HFFc6 (cell line): ENCODE results near the gene UGT2A2. TPM values are rescaled to one million over a fixed set of nuclear protein-coding genes. Genes with fewer than 3 reads are reported as not detected.

Experiments
- DNase-seq: peaks from one replicate; pipeline ENCODE4 v3.0.0-alpha.2; 2018
- H3K27ac Mint-ChIP-seq: 2 replicates; pipeline ENCODE4 v1.8.0; 2020; ENCODE audit warnings: mild to moderate bottlenecking, mixed read lengths
- H3K27me3 Mint-ChIP-seq: 2 replicates; pipeline ENCODE4 v1.8.0; 2021; ENCODE audit warnings: mild to moderate bottlenecking, moderate library complexity, mixed read lengths; ENCODE audit not compliant: insufficient read depth
- H3K36me3 Mint-ChIP-seq: 2 replicates; pipeline ENCODE4 v1.8.0; 2021; ENCODE audit warnings: low read depth, mixed read lengths
- H3K4me1 Mint-ChIP-seq: 2 replicates; pipeline ENCODE4 v1.8.0; 2020; ENCODE audit warnings: low read depth, mixed read lengths
- H3K4me3 Mint-ChIP-seq: 2 replicates; pipeline ENCODE4 v1.8.0; 2020; ENCODE audit warnings: mild to moderate bottlenecking, moderate library complexity, mixed read lengths
- H3K9me3 Mint-ChIP-seq: 2 replicates; pipeline ENCODE4 v1.8.0; 2020; ENCODE audit warnings: mild to moderate bottlenecking, mixed read lengths
- total RNA-seq, 6 experiments: library from RNA; stranded (reverse); fragmentation: NEBNext Ultra II Directional; extraction: Animal tissue kit (Norgen Biotek cat#: 25700); gene quantifications; 2 replicates in 1 of 6; 3 replicates in 5 of 6; pipeline ENCODE4 v1.2.3, GENCODE V29; 2021
- TF ChIP-seq, protein P1 (sequence below): fragments of 200-600 bp; sonication (generic); IDR thresholded peaks from 2 replicates; pipeline ENCODE4 v1.5.0; 2021; ENCODE audit warnings: antibody characterized with exemption, mild to moderate bottlenecking

Gene UGT2A2
- total RNA-seq, 6 experiments from 2014 or later, result not detected

DNA sequence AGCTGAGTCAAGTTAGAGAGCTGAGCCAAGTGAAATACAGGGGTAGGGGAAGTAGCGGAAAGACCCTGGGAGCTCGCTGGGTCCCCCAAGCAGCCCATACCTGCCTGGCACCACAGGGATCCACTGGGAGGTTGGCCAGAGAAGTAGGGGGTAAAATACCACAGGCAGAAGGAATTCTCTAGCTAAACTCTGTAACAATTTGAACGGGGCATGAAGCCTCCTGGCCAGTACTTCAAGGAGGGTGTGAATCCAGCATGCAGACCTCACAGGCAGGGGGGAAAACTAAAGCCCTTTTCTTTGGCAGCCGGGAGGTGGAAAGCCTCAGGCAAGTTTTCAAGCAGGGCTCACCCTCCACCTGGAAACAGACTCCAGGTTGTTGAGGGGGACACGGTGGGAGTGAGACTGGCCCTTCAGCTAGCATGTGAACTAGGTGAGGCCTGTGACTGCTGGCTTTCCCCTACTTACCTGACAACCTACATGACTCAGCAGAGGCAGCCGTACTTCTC is 17.3 kb upstream of the UGT2A2 start:
- Mint-ChIP-seq H3K9me3 (peaks cover 49% of the 10 kb centered on the region), H3K27ac (no peak overlapping the region), H3K4me1 (no peaks in the 10 kb centered on the region), H3K4me3 (no peak overlapping the region), H3K36me3 (no peaks in the 10 kb centered on the region), H3K27me3 (no peaks in the 10 kb centered on the region)
- DNase-seq, result no peak
- TF ChIP-seq, protein P1, sequence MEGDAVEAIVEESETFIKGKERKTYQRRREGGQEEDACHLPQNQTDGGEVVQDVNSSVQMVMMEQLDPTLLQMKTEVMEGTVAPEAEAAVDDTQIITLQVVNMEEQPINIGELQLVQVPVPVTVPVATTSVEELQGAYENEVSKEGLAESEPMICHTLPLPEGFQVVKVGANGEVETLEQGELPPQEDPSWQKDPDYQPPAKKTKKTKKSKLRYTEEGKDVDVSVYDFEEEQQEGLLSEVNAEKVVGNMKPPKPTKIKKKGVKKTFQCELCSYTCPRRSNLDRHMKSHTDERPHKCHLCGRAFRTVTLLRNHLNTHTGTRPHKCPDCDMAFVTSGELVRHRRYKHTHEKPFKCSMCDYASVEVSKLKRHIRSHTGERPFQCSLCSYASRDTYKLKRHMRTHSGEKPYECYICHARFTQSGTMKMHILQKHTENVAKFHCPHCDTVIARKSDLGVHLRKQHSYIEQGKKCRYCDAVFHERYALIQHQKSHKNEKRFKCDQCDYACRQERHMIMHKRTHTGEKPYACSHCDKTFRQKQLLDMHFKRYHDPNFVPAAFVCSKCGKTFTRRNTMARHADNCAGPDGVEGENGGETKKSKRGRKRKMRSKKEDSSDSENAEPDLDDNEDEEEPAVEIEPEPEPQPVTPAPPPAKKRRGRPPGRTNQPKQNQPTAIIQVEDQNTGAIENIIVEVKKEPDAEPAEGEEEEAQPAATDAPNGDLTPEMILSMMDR, result no peak

DNA sequence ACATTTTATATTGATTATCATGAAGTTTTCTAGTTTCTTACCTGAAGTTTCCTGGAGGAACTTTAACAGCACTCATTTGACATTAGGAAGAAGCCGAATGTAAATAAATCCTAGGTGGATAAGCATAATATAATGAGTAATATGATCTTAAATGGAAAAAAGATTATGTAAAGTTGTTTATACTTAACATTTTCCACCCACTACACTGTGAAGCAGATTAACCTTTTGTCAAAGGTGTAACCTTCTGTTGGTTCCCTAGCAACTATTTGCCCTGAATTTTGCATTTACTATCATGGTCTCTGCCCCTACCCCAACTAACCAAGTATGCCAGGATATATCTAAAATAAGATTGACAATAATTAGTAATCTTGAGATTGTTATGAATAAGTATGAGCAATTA is 13.7 kb upstream of the UGT2A2 start, which contains the start of gene UGT2A1:
UGT2A1 (minus strand) TSS at position 101 of the 400 bp plus-strand sequence. CDS start 5,603 bp downstream, outside the sequence.
- no peak within 1 kb of the TSS for H3K4me3 Mint-ChIP-seq
- no peaks in the 10 kb centered on the region for H3K36me3 Mint-ChIP-seq
- no peaks in the 10 kb centered on the region for H3K27me3 Mint-ChIP-seq
- no peaks in the 10 kb centered on the region for H3K4me1 Mint-ChIP-seq
- TF ChIP-seq, protein P1, result no peak
- DNase-seq, result no peak
- H3K9me3 Mint-ChIP-seq, result peaks cover 32% of the 10 kb centered on the region
- no peak within 1 kb of the TSS for H3K27ac Mint-ChIP-seq

DNA sequence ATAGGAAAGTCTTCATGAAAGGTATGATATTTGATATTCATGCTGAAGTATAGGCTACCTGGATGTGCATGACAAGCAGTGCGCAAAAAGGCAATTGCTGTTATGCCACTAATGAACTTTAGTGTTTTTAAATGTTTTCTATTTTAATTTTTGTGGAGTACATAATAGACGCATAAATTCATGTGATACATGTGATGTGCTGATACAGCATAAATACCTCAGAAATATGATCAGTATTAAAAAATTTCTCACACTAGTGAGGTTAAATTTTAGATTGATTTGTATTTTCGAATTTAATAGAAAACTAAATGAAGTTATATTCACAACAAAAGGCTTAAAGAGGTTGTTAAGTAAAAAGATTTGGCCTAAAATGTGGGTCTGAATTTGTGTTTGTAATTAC is 11.4 kb upstream of the UGT2A2 start:
- peaks cover 17% of the 10 kb centered on the region; the same call in 1 of the 2 replicates for H3K9me3 Mint-ChIP-seq
- no peaks in the 10 kb centered on the region for H3K27me3 Mint-ChIP-seq
- no peak overlapping the region for H3K27ac Mint-ChIP-seq
- H3K36me3 Mint-ChIP-seq, result no peaks in the 10 kb centered on the region
- no peaks in the 10 kb centered on the region for H3K4me1 Mint-ChIP-seq
- DNase-seq, result no peak
- no peak overlapping the region for H3K4me3 Mint-ChIP-seq
- TF ChIP-seq, protein P1, result no peak

DNA sequence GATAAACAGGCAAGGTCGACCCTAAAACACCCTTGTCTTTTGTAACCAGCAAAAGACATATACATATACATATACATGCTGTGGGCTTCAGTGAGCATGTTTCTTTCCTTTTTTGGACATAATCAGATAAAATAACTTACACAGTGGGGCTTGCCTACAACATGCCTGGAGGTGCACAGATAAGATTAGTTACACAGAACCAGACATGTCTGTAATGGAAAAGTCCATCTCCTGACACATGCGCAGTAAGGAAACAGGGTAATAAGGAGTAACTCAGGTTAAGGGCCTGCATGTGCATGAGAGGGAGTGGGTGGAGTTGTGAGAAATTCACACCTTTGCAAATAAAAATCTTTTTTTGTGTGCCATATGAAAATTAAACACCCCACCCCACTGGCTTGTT is 10.2 kb upstream of the UGT2A2 start:
- H3K4me3 Mint-ChIP-seq, result no peak overlapping the region
- no peak overlapping the region for H3K27ac Mint-ChIP-seq
- no peaks in the 10 kb centered on the region for H3K4me1 Mint-ChIP-seq
- TF ChIP-seq, protein P1, result no peak
- peaks cover 15% of the 10 kb centered on the region; the same call in 1 of the 2 replicates for H3K9me3 Mint-ChIP-seq
- H3K36me3 Mint-ChIP-seq, result no peaks in the 10 kb centered on the region
- no peak for DNase-seq
- no peaks in the 10 kb centered on the region for H3K27me3 Mint-ChIP-seq

DNA sequence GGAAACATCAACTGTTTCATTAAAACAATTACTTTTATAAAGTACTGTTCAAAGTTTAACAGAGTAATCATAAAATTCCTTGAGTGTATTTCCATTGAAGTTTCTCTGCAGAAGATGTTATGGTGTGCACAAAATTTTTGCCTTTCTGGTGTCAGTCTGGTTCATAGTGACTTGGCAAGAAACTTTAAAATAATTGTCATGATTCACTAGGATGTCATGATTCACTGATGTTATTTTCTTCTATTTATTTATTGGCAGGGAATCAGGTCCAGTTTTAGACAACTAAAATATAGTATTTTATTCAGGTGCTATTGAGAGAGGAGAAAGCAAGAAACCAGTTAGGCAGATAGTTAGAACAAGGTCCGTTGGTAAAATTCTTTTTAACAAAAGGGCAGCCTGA is 9.8 kb upstream of the UGT2A2 start:
- no peaks in the 10 kb centered on the region for H3K36me3 Mint-ChIP-seq
- no peak overlapping the region for H3K27ac Mint-ChIP-seq
- TF ChIP-seq, protein P1, result no peak
- H3K9me3 Mint-ChIP-seq, result peaks cover 14% of the 10 kb centered on the region; the same call in 1 of the 2 replicates
- no peaks in the 10 kb centered on the region for H3K4me1 Mint-ChIP-seq
- no peak overlapping the region for H3K4me3 Mint-ChIP-seq
- H3K27me3 Mint-ChIP-seq, result no peaks in the 10 kb centered on the region
- no peak for DNase-seq
